Right ventricle myocardium inferior (tissue), 1 donor: ENCODE data around the gene WDR45B. TPM values are rescaled to one million over a fixed set of nuclear protein-coding genes. Genes with fewer than 3 reads are reported as not detected.
A peak's percentile ranks its signal among the peaks of the same experiment; 100 is the strongest.

ENCODE experiments used
- ATAC-seq: fragments of 200-7000 bp; cut with Tn5 transposase; one replicate; pipeline ENCODE4 v1.9.1; 2020; ENCODE audit warnings: mild to moderate bottlenecking, moderate library complexity
- DNase-seq: peaks from one replicate; pipeline ENCODE4 v3.0.0; 2021; ENCODE audit errors: missing footprints
- intact Hi-C: fragments of 100-400 bp; cut with DNase I; formaldehyde crosslinking; loops from one replicate; pipeline ENCODE4 v1.11.0; 2022
- microRNA-seq: library from miRNA; unstranded; fragments of <30 nt; microRNA quantifications from one replicate; pipeline ENCODE4 v1.2.0, GENCODE V29; 2020
- total RNA-seq: library from RNA; stranded (reverse); fragmentation: NEBNext Ultra II Directional; extraction: Animal tissue kit (Norgen Biotek cat#: 25700); gene quantifications from one replicate; pipeline ENCODE4 v1.2.1, GENCODE V29; 2021
- donor health status: DM: no; HTN: yes; CAD: no; lungs with severe emphysema.

The WDR45B gene
- total RNA-seq, 1 donor from 2014 or later = 38.0 TPM

GRCh38 chr17:82574041-82574440 is 74.2 kb downstream of the WDR45B start:
- DNase-seq (no peak), ATAC-seq (no peak)
- intact Hi-C loops = no loop called here

- ATAC-seq (no peak), DNase-seq (no peak)
- intact Hi-C loops = no loop called here
These were observed 76.4 kb downstream of the WDR45B start for GRCh38 chr17:82571855-82572254.

- intact Hi-C loops = no loop called here
- DNase-seq (no peak), ATAC-seq (no peak)
These were observed 78.0 kb downstream of the WDR45B start for GRCh38 chr17:82570277-82570676.

GRCh38 chr17:82569621-82570020 is 78.6 kb downstream of the WDR45B start:
- DNase-seq (no peak), ATAC-seq (no peak)
- intact Hi-C loops = no loop called here

GRCh38 chr17:82568997-82569393 is 79.2 kb downstream of the WDR45B start:
- no peak for DNase-seq
- peak; percentile 38 for ATAC-seq
- intact Hi-C loops = no loop called here

- ATAC-seq (no peak), DNase-seq (no peak)
These were observed 81.0 kb downstream of the WDR45B start for GRCh38 chr17:82567286-82567685.

GRCh38 chr17:82566129-82566960 is 81.9 kb downstream of the WDR45B start:
- intact Hi-C loops = no loop called here
- ATAC-seq = no peak

More at GRCh38 chr17:82567286-82567685, 81.0 kb downstream of the WDR45B start:
- intact Hi-C loops = no loop called here

GRCh38 chr17:82565551-82565950 is 82.7 kb downstream of the WDR45B start:
- no peak for DNase-seq
- intact Hi-C loops = no loop called here
- no peak for ATAC-seq

More at GRCh38 chr17:82566129-82566960, 81.9 kb downstream of the WDR45B start:
- DNase-seq = no peak

Small RNA genes lying within 50 kb of the gene (microRNA-seq; reads per million reads assigned to microRNA genes)
- gene MIR4525 = not detected

Other genes starting within 250 kb of the WDR45B start
- 14.4 TPM for gene HEXD, start 230.1 kb downstream of the WDR45B start, total RNA-seq
- gene OGFOD3, start 229.9 kb downstream of the WDR45B start, total RNA-seq = 23.5 TPM
- 29.4 TPM for gene CYBC1, start 197.7 kb downstream of the WDR45B start, total RNA-seq
- gene NARF, start 189.7 kb downstream of the WDR45B start, total RNA-seq = 72.7 TPM
- 39.4 TPM for gene FOXK2, start 128.7 kb downstream of the WDR45B start, total RNA-seq
- 19.9 TPM for gene RAB40B, start 50.3 kb upstream of the WDR45B start, total RNA-seq
- gene FN3KRP, start 68.3 kb upstream of the WDR45B start, total RNA-seq = 13.0 TPM
- 78.3 TPM for gene FN3K, start 87.2 kb upstream of the WDR45B start, total RNA-seq
- gene TBCD, start 103.6 kb upstream of the WDR45B start, total RNA-seq = 43.4 TPM
- not detected for gene ZNF750, start 191.6 kb upstream of the WDR45B start, total RNA-seq